AG08395 (cell line): Measurements from ENCODE around the gene PIM3.

Experiments
- DNase-seq: peaks from one replicate; pipeline ENCODE4 v3.0.0; 2012; ENCODE audit warnings: mixed read lengths, low spot score

The PIM3 gene

GRCh38 chr22:49960159-49961004 is at the start of gene PIM3:
TSS of gene PIM3 (plus strand) at chr22:49960772. CDS start at chr22:49960948, 176 bp downstream.
- peak; percentile 98 for DNase-seq

- no peak for DNase-seq
Measured at GRCh38 chr22:49911881-49912625, 48.5 kb upstream of the PIM3 start.

GRCh38 chr22:49913026-49913425 is 47.5 kb upstream of the PIM3 start:
- no peak for DNase-seq

GRCh38 chr22:49913446-49913845 is 47.1 kb upstream of the PIM3 start:
- no peak for DNase-seq

- no peak for DNase-seq
Measured at GRCh38 chr22:49914256-49914655, 46.3 kb upstream of the PIM3 start.

- no peak for DNase-seq
Measured at GRCh38 chr22:49915610-49916009, 45.0 kb upstream of the PIM3 start.

GRCh38 chr22:49916831-49917230 is 43.7 kb upstream of the PIM3 start:
- DNase-seq: no peak

GRCh38 chr22:49917974-49918910 is 42.3 kb upstream of the PIM3 start, which contains the start of the genes ALG12 and CRELD2:
TSS of gene ALG12 (minus strand) at chr22:49918438. CDS start at chr22:49913765, 4,673 bp downstream.
TSS of gene CRELD2 (plus strand) at chr22:49918634. CDS start at chr22:49918770, 136 bp downstream.
- DNase-seq: peak; percentile 100

- no peak for DNase-seq
Measured at GRCh38 chr22:49918911-49919881, 41.4 kb upstream of the PIM3 start.

- no peak for DNase-seq
Measured at GRCh38 chr22:49920859-49921258, 39.7 kb upstream of the PIM3 start.

- DNase-seq: no peak
Measured at GRCh38 chr22:49921508-49922278, 38.9 kb upstream of the PIM3 start.

- no peak for DNase-seq
Measured at GRCh38 chr22:49922484-49922883, 38.1 kb upstream of the PIM3 start.

- DNase-seq: no peak
Measured at GRCh38 chr22:49922926-49923325, 37.6 kb upstream of the PIM3 start.

GRCh38 chr22:49923445-49923844 is 37.1 kb upstream of the PIM3 start:
- DNase-seq: no peak

- no peak for DNase-seq
Measured at GRCh38 chr22:49924113-49924833, 36.3 kb upstream of the PIM3 start.

GRCh38 chr22:49925525-49926128 is 34.9 kb upstream of the PIM3 start:
- DNase-seq: no peak

GRCh38 chr22:49926916-49927315 is 33.7 kb upstream of the PIM3 start:
- no peak for DNase-seq

- no peak for DNase-seq
Measured at GRCh38 chr22:49927483-49928184, 32.9 kb upstream of the PIM3 start.
